ENCODE measurements around the gene DUOX2.

DNA sequence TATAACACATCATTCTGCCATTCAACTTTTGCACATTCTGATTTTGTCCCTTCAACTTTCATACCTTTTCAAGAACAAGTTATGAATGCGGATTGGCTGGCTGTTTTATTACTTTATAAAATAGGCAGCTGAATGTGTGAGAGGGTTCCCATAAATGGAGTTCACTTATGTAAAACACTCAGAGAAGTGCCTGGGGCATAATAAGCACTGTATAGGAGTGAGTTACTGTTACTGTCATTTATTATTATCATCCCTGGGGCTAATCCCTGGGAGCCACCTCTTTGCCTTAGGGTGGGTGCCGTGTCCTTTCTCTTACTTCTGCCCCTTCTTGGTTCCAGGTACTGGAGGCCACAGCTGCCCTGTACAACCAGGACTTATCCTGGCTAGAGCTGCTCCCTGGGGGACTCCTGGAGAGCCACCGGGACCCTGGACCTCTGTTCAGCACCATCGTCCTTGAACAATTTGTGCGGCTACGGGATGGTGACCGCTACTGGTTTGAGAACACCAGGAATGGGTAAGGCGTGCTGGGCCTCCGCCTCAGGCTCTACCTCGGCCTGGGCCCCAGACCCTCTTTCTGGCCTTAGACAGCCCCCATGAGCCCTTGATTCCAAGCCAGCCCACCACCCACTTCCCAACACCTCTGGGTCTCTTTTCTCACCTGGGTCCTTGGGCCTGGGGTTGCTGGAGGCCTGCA lies 26.7 kb upstream of the DUOX2 start:
- TF ChIP-seq, protein P1, sequence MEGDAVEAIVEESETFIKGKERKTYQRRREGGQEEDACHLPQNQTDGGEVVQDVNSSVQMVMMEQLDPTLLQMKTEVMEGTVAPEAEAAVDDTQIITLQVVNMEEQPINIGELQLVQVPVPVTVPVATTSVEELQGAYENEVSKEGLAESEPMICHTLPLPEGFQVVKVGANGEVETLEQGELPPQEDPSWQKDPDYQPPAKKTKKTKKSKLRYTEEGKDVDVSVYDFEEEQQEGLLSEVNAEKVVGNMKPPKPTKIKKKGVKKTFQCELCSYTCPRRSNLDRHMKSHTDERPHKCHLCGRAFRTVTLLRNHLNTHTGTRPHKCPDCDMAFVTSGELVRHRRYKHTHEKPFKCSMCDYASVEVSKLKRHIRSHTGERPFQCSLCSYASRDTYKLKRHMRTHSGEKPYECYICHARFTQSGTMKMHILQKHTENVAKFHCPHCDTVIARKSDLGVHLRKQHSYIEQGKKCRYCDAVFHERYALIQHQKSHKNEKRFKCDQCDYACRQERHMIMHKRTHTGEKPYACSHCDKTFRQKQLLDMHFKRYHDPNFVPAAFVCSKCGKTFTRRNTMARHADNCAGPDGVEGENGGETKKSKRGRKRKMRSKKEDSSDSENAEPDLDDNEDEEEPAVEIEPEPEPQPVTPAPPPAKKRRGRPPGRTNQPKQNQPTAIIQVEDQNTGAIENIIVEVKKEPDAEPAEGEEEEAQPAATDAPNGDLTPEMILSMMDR (IDR thresholded peaks at IDR 0.05) = no peak
- no peak for TF ChIP-seq POLR2A (IDR thresholded peaks at IDR 0.05)
